Measurements from ENCODE around the gene CDC42. TPM values are rescaled to one million over a fixed set of nuclear protein-coding genes. Genes with fewer than 3 reads are reported as not detected.

The CDC42 gene
- total and polyA plus RNA-seq, 9 of the 15 experiments (the other 6 are each of a cell fraction or from before 2014, with no cell fraction given), result 186 to 398 (median 325) TPM

DNA sequence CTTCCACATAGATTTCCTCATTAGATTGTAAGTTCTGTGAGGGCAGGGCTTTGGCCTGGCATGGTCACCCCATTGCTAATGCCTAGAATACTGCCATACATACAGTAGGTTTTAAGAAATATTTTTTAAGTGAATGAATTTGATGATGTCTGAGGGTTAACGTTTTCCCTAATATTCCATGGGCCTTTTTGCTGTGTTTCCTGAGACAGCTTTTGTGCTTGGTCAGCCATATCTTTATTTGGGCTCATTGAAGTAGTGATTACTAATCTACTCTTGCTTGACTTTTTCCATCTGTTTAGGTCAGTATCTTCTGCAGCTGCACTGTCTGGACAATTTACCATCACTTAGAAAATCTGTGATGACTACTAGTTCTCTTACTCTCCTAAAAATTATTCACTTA is 3.5 kb downstream of the CDC42 start (continued):
- TF ChIP-seq XRCC5 (IDR thresholded peaks at IDR 0.05; ENCODE audit: low read depth, low read length), result no peak
- no peak for TF ChIP-seq ETV5 (CRISPR knock-in tag; IDR thresholded peaks at IDR 0.05; ENCODE audit: low read depth)
- no peak for TF ChIP-seq ZNF41 (CRISPR knock-in tag; conservative IDR thresholded peaks at IDR 0.05)
- TF ChIP-seq ZNF436 (CRISPR knock-in tag; IDR thresholded peaks at IDR 0.05), result no peak
- peak; percentile 82 for TF ChIP-seq TRIM28 (IDR thresholded peaks at IDR 0.05)
- TF ChIP-seq NR2C2 (CRISPR knock-in tag; IDR thresholded peaks at IDR 0.05), result no peak
- no peak for TF ChIP-seq NR2C2 (tag; IDR thresholded peaks at IDR 0.05)
- TF ChIP-seq ZNF316 (IDR thresholded peaks at IDR 0.05), result peak; percentile 85
- no peak for TF ChIP-seq FIP1L1 (IDR thresholded peaks at IDR 0.05; ENCODE audit: low read depth, low read length, poor library complexity, severe bottlenecking)
- TF ChIP-seq ZNF785 (CRISPR knock-in tag; IDR thresholded peaks at IDR 0.05), result no peak
- TF ChIP-seq MCM7 (IDR thresholded peaks at IDR 0.05), result no peak
- no peak for TF ChIP-seq EP400 (IDR thresholded peaks at IDR 0.05)
- TF ChIP-seq, protein P1, sequence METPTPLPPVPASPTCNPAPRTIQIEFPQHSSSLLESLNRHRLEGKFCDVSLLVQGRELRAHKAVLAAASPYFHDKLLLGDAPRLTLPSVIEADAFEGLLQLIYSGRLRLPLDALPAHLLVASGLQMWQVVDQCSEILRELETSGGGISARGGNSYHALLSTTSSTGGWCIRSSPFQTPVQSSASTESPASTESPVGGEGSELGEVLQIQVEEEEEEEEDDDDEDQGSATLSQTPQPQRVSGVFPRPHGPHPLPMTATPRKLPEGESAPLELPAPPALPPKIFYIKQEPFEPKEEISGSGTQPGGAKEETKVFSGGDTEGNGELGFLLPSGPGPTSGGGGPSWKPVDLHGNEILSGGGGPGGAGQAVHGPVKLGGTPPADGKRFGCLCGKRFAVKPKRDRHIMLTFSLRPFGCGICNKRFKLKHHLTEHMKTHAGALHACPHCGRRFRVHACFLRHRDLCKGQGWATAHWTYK (CRISPR knock-in tag; IDR thresholded peaks at IDR 0.05), result no peak
- TF ChIP-seq FOXP1 (CRISPR knock-in tag; IDR thresholded peaks at IDR 0.05), result no peak
- TF ChIP-seq PHF21A (IDR thresholded peaks at IDR 0.05; ENCODE audit: borderline replicate concordance, low read depth), result no peak
- no peak for TF ChIP-seq MECOM (CRISPR knock-in tag; IDR thresholded peaks at IDR 0.05)
